WTC11 (cell line): Measurements from ENCODE around the gene UBASH3B. TPM values are rescaled to one million over a fixed set of nuclear protein-coding genes. Genes with fewer than 3 reads are reported as not detected.

Experiments
- ATAC-seq: fragments of 200-7000 bp; cut with Tn5 transposase; 2 replicates; pipeline ENCODE4 v1.10.0; 2021; ENCODE audit warnings: mild to moderate bottlenecking, moderate library complexity
- CTCF ChIA-PET: fragments of 300-600 bp; sonication (Branson Sonifier 250); formaldehyde crosslinking; loops from one replicate; lab custom pipeline; 2021; ENCODE audit warnings: antibody characterized with exemption; lab: Charles Lee
- POLR2A ChIA-PET: fragments of 350-600 bp; sonication (Branson Sonifier 250); formaldehyde crosslinking; loops from one replicate; lab custom pipeline; 2021; ENCODE audit warnings: antibody characterized with exemption; lab: Charles Lee
- DNase-seq: peaks from one replicate; pipeline ENCODE4 v3.0.0; 2021; ENCODE audit warnings: low spot score
- H3K27ac Mint-ChIP-seq: 2 replicates; pipeline ENCODE4 v1.8.0; 2021; ENCODE audit warnings: mixed read lengths
- H3K27me3 Mint-ChIP-seq: 2 replicates; pipeline ENCODE4 v1.8.0; 2021; ENCODE audit warnings: low read depth, mild to moderate bottlenecking, moderate library complexity, mixed read lengths
- H3K36me3 Mint-ChIP-seq: 2 replicates; pipeline ENCODE4 v1.8.0; 2021; ENCODE audit warnings: mixed read lengths
- H3K4me1 Mint-ChIP-seq: 2 replicates; pipeline ENCODE4 v1.8.0; 2022; ENCODE audit warnings: mixed read lengths
- H3K4me3 Mint-ChIP-seq: 2 replicates; pipeline ENCODE4 v1.8.0; 2021; ENCODE audit warnings: mild to moderate bottlenecking, moderate library complexity, mixed read lengths
- H3K9me3 Mint-ChIP-seq: 2 replicates; pipeline ENCODE4 v1.8.0; 2021; ENCODE audit warnings: mixed read lengths
- ATF3 ChIP-seq: sonication (generic); formaldehyde crosslinking; conservative IDR thresholded peaks from 2 replicates; pipeline ENCODE4 v1.8.1; 2022; ENCODE audit warnings: mild to moderate bottlenecking, missing genetic modification reagents
- ATF6 ChIP-seq: sonication (generic); formaldehyde crosslinking; IDR thresholded peaks from 2 replicates; pipeline ENCODE4 v1.8.1; 2023; ENCODE audit warnings: mild to moderate bottlenecking, missing genetic modification reagents
- CBFB ChIP-seq: sonication (generic); formaldehyde crosslinking; IDR thresholded peaks from 2 replicates; pipeline ENCODE4 v1.8.1; 2022; ENCODE audit warnings: mild to moderate bottlenecking, low read depth, missing genetic modification reagents
- E2F4 ChIP-seq: sonication (generic); formaldehyde crosslinking; IDR thresholded peaks from 2 replicates; pipeline ENCODE4 v1.8.1; 2022; ENCODE audit warnings: low read depth, mild to moderate bottlenecking, moderate library complexity, missing genetic modification reagents, borderline replicate concordance
- ESRRA ChIP-seq: sonication (generic); formaldehyde crosslinking; IDR thresholded peaks from 2 replicates; pipeline ENCODE4 v1.8.1; 2022; ENCODE audit warnings: mild to moderate bottlenecking, missing genetic modification reagents, borderline replicate concordance
- FOXK1 ChIP-seq: sonication (generic); formaldehyde crosslinking; IDR thresholded peaks from 2 replicates; pipeline ENCODE4 v1.8.0; 2022; ENCODE audit warnings: mild to moderate bottlenecking, moderate library complexity, missing genetic modification reagents
- IRF2 ChIP-seq: sonication (generic); formaldehyde crosslinking; IDR thresholded peaks from 2 replicates; pipeline ENCODE4 v1.8.0; 2022; ENCODE audit warnings: low read depth, missing genetic modification reagents, borderline replicate concordance
- JAZF1 ChIP-seq: fragments of 250-450 bp; sonication (Bioruptor Pico); IDR thresholded peaks from 2 replicates; pipeline ENCODE4 v1.9.0; 2021; ENCODE audit warnings: moderate library complexity, mild to moderate bottlenecking, inconsistent platforms
- JUN ChIP-seq: sonication (generic); formaldehyde crosslinking; IDR thresholded peaks from 2 replicates; pipeline ENCODE4 v1.8.0; 2023; ENCODE audit warnings: mild to moderate bottlenecking, missing genetic modification reagents
- NR3C1 ChIP-seq: sonication (generic); formaldehyde crosslinking; conservative IDR thresholded peaks from 2 replicates; pipeline ENCODE4 v1.8.1; 2023; ENCODE audit warnings: low read depth, mild to moderate bottlenecking, missing genetic modification reagents
- TEAD1 ChIP-seq: sonication (generic); formaldehyde crosslinking; IDR thresholded peaks from 2 replicates; pipeline ENCODE4 v1.8.0; 2022; ENCODE audit warnings: mild to moderate bottlenecking, missing genetic modification reagents
- TP53 ChIP-seq: sonication (generic); formaldehyde crosslinking; IDR thresholded peaks from 2 replicates; pipeline ENCODE4 v1.8.1; 2023; ENCODE audit warnings: mild to moderate bottlenecking, missing genetic modification reagents
- USF2 ChIP-seq: sonication (generic); formaldehyde crosslinking; IDR thresholded peaks from 2 replicates; pipeline ENCODE4 v1.8.1; 2023; ENCODE audit warnings: mild to moderate bottlenecking, missing genetic modification reagents, moderate library complexity
- ZNF219 ChIP-seq: sonication (generic); formaldehyde crosslinking; IDR thresholded peaks from 2 replicates; pipeline ENCODE4 v1.8.0; 2023; ENCODE audit warnings: missing genetic modification reagents, mild to moderate bottlenecking, borderline replicate concordance
- ZNF232 ChIP-seq: sonication (generic); formaldehyde crosslinking; IDR thresholded peaks from 2 replicates; pipeline ENCODE4 v1.8.0; 2022; ENCODE audit warnings: mild to moderate bottlenecking, missing genetic modification reagents
- ZNF532 ChIP-seq: fragments of 250-450 bp; sonication (Bioruptor Pico); IDR thresholded peaks from 2 replicates; pipeline ENCODE4 v1.9.0; 2021; ENCODE audit warnings: mild to moderate bottlenecking, borderline replicate concordance
- total RNA-seq: library from RNA; stranded (reverse); gene quantifications from 3 replicates; pipeline ENCODE4 v1.2.3, GENCODE V29; 2021
- TF ChIP-seq, protein P1 (sequence below): fragments of 250-450 bp; sonication (Bioruptor Pico); IDR thresholded peaks from 2 replicates; pipeline ENCODE4 v1.9.0; 2021; ENCODE audit warnings: mild to moderate bottlenecking
- TF ChIP-seq, protein P2 (sequence below): sonication (generic); formaldehyde crosslinking; IDR thresholded peaks from 2 replicates; pipeline ENCODE4 v1.8.1; 2022; ENCODE audit warnings: mild to moderate bottlenecking, missing genetic modification reagents, moderate library complexity, borderline replicate concordance

Gene UBASH3B
- total RNA-seq, 1 experiment from 2014 or later = 21.1 TPM

GRCh38 chr11:122850076-122850631, 194.6 kb downstream of the UBASH3B start:
- Mint-ChIP-seq H3K36me3 (no peaks in the 10 kb centered on the region), H3K27ac (0 out of 2 replicates have a peak overlapping the region, but pooled peaks have one; percentile 18), H3K9me3 (no peaks in the 10 kb centered on the region), H3K27me3 (no peaks in the 10 kb centered on the region), H3K4me3 (no peak overlapping the region), H3K4me1 (peaks cover 32% of the 10 kb centered on the region)
- CTCF ChIA-PET = interaction anchor here (0.7 to 8.1 kb wide), 4 partner anchors 36 to 171 kb away, joined by 3 to 77 read pairs (median 32); no protein-coding TSS in a partner anchor
- DNase-seq (no peak), ATAC-seq (peak; percentile 41)
- TF ChIP-seq ZNF219 (CRISPR knock-in tag) (no peak), CBFB (no peak), FOXK1 (CRISPR knock-in tag) (no peak)
- TF ChIP-seq, protein P1, sequence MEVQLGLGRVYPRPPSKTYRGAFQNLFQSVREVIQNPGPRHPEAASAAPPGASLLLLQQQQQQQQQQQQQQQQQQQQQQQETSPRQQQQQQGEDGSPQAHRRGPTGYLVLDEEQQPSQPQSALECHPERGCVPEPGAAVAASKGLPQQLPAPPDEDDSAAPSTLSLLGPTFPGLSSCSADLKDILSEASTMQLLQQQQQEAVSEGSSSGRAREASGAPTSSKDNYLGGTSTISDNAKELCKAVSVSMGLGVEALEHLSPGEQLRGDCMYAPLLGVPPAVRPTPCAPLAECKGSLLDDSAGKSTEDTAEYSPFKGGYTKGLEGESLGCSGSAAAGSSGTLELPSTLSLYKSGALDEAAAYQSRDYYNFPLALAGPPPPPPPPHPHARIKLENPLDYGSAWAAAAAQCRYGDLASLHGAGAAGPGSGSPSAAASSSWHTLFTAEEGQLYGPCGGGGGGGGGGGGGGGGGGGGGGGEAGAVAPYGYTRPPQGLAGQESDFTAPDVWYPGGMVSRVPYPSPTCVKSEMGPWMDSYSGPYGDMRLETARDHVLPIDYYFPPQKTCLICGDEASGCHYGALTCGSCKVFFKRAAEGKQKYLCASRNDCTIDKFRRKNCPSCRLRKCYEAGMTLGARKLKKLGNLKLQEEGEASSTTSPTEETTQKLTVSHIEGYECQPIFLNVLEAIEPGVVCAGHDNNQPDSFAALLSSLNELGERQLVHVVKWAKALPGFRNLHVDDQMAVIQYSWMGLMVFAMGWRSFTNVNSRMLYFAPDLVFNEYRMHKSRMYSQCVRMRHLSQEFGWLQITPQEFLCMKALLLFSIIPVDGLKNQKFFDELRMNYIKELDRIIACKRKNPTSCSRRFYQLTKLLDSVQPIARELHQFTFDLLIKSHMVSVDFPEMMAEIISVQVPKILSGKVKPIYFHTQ (CRISPR knock-in tag) = no peak
- TF ChIP-seq, protein P2, sequence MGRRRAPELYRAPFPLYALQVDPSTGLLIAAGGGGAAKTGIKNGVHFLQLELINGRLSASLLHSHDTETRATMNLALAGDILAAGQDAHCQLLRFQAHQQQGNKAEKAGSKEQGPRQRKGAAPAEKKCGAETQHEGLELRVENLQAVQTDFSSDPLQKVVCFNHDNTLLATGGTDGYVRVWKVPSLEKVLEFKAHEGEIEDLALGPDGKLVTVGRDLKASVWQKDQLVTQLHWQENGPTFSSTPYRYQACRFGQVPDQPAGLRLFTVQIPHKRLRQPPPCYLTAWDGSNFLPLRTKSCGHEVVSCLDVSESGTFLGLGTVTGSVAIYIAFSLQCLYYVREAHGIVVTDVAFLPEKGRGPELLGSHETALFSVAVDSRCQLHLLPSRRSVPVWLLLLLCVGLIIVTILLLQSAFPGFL = no peak
- POLR2A ChIA-PET = no interaction called here

- Mint-ChIP-seq H3K4me1 (peaks cover 34% of the 10 kb centered on the region), H3K27me3 (no peaks in the 10 kb centered on the region), H3K36me3 (no peaks in the 10 kb centered on the region), H3K27ac (no peak overlapping the region)
- CTCF ChIA-PET = interaction anchor here (0.8 to 8.1 kb wide), 7 partner anchors 12 to 222 kb away, joined by 3 to 77 read pairs (median 24); no protein-coding TSS in a partner anchor
- DNase-seq (no peak), ATAC-seq (no peak)
- POLR2A ChIA-PET = no interaction called here
- TF ChIP-seq USF2 (CRISPR knock-in tag) (no peak), TEAD1 (CRISPR knock-in tag) (no peak), IRF2 (no peak), ZNF532 (CRISPR knock-in tag) (no peak), JUN (CRISPR knock-in tag) (no peak), TP53 (CRISPR knock-in tag) (no peak), NR3C1 (no peak), ESRRA (CRISPR knock-in tag) (no peak), ATF6 (CRISPR knock-in tag) (no peak), ATF3 (CRISPR knock-in tag) (no peak), E2F4 (no peak), JAZF1 (CRISPR knock-in tag) (no peak), ZNF232 (CRISPR knock-in tag) (no peak), ZNF219 (CRISPR knock-in tag) (no peak)
- TF ChIP-seq, all 79 proteins: peak for 0
- no peak overlapping the region for H3K4me3 Mint-ChIP-seq
- no peaks in the 10 kb centered on the region for H3K9me3 Mint-ChIP-seq
Measured at GRCh38 chr11:122851366-122851966, 195.9 kb downstream of the UBASH3B start.
